K562 (cell line): Measurements from ENCODE around the gene TRMU. TPM values are rescaled to one million over a fixed set of nuclear protein-coding genes. Genes with fewer than 3 reads are reported as not detected.
A peak's percentile ranks its signal among the peaks of the same experiment; 100 is the strongest.

ENCODE experiments used
- ATAC-seq: fragments of 200-7000 bp; cut with Tn5 transposase; 3 replicates; pipeline ENCODE4 v1.9.1; 2020; ENCODE audit warnings: moderate library complexity
- BruUV-seq: library from RNA; stranded (reverse); fragments of 400-500 nt; replicated peaks from 2 replicates; lab custom pipeline; 2021; lab: Mats Ljungman, UMichigan
- CTCF ChIA-PET: fragments of 300-600 bp; formaldehyde crosslinking; extraction: SDS; loops from one replicate; lab custom pipeline; 2021; ENCODE audit warnings: low intra/inter-chr PET ratio; lab: Yijun Ruan, JAX
- POLR2A ChIA-PET: fragments of 300-600, 350-650 bp; sonication (Branson Sonifier 250); formaldehyde crosslinking; extraction: SDS; loops from one replicate; lab custom pipeline; 2021; ENCODE audit warnings: antibody characterized with exemption, inconsistent platforms; lab: Yijun Ruan, JAX
- DNase-seq, 4 experiments: peaks; one replicate each; pipeline versions ENCODE4 v3.0.0 to v3.0.0-alpha.2; 2011 to 2018; ENCODE audit warnings: low spot score in 3 of 4, mixed read lengths in 3 of 4; ENCODE audit errors: extremely low read depth in 1 of 4
- FAIRE-seq: peaks from 2 replicates; lab custom pipeline; 2011; peaks lifted over from hg19 to GRCh38; lab: Jason Lieb, UNC
- H2AFZ ChIP-seq: 2 replicates; pipeline ENCODE4 v1.6.0; 2011; ENCODE audit warnings: low read depth, low read length, control low read depth, inconsistent platforms
- H3K27ac ChIP-seq: fragments of 200-600 bp; 3 replicates; pipeline ENCODE4 v1.8.0; 2011; ENCODE audit warnings: low read depth, mild to moderate bottlenecking, control low read depth, inconsistent platforms, low read length, moderate library complexity, mixed read lengths; ENCODE audit errors: extremely low read depth
- H3K27me3 ChIP-seq, 2 experiments: fragments of 300-600 bp in 1 of 2; 2 replicates in 1 of 2; 3 replicates in 1 of 2; pipeline versions ENCODE4 v1.6.0 to v1.8.0; 2011; ENCODE audit warnings: inconsistent platforms in 2 of 2, low read length in 2 of 2, mild to moderate bottlenecking in 1 of 2, mixed read lengths in 1 of 2, moderate library complexity in 1 of 2; ENCODE audit not compliant: control insufficient read depth in 2 of 2, insufficient read depth in 2 of 2
- H3K36me3 ChIP-seq: fragments of 300-600 bp; 3 replicates; pipeline ENCODE4 v1.8.0; 2011; ENCODE audit warnings: mild to moderate bottlenecking, low read length, inconsistent platforms; ENCODE audit not compliant: control insufficient read depth, insufficient read depth
- H3K4me1 ChIP-seq, 2 experiments: fragments of 200-600 bp in 1 of 2; replicated peaks in 1 of 2; 2 replicates in 1 of 2; 3 replicates in 1 of 2; pipeline versions ENCODE4 v1.5.1 to v1.8.0; 2011; ENCODE audit warnings: inconsistent platforms in 2 of 2, low read length in 2 of 2, mild to moderate bottlenecking in 1 of 2, mixed read lengths in 1 of 2, moderate library complexity in 1 of 2; ENCODE audit not compliant: control insufficient read depth in 2 of 2, insufficient read depth in 2 of 2
- H3K4me2 ChIP-seq: 2 replicates; pipeline ENCODE4 v1.6.1; 2011; ENCODE audit warnings: low read length, control low read depth, inconsistent platforms, mixed read lengths; ENCODE audit not compliant: insufficient read depth
- H3K4me3 ChIP-seq: fragments of 200-600 bp; sonication (generic), shearing (Covaris generic); 2 replicates; pipeline ENCODE4 v1.5.1; 2016; ENCODE audit warnings: control low read depth, inconsistent platforms
- H3K79me2 ChIP-seq: fragments of 200-600 bp; 3 replicates; pipeline ENCODE4 v1.8.0; 2011; ENCODE audit warnings: low read length, inconsistent platforms; ENCODE audit not compliant: control insufficient read depth, insufficient read depth
- H3K9ac ChIP-seq, 2 experiments: 2 replicates each; pipeline versions ENCODE4 v1.6.0 to v1.6.1; 2011; ENCODE audit warnings: low read depth in 2 of 2, low read length in 2 of 2, control low read depth in 1 of 2, inconsistent platforms in 1 of 2, mild to moderate bottlenecking in 1 of 2, mixed read lengths in 1 of 2; ENCODE audit not compliant: insufficient read depth in 1 of 2
- H3K9me1 ChIP-seq: one replicate; pipeline ENCODE4 v1.6.0; 2011; ENCODE audit warnings: inconsistent platforms, mild to moderate bottlenecking, low read length, moderate library complexity; ENCODE audit not compliant: control insufficient read depth, insufficient read depth
- H3K9me3 ChIP-seq: replicated peaks from 2 replicates; pipeline ENCODE4 v1.5.1; 2011; ENCODE audit warnings: low read depth, low read length, inconsistent platforms; ENCODE audit not compliant: control insufficient read depth, insufficient read depth
- H4K20me1 ChIP-seq: replicated peaks from 2 replicates; pipeline ENCODE4 v1.6.1; 2011; ENCODE audit warnings: low read length, inconsistent platforms, mixed read lengths; ENCODE audit not compliant: control insufficient read depth, insufficient read depth
- CBX2 ChIP-seq: fragments of 200-600 bp; sonication (generic); IDR thresholded peaks from one replicate; pipeline ENCODE4 v1.6.1; 2012; ENCODE audit warnings: mild to moderate bottlenecking, low read length, inconsistent platforms; ENCODE audit not compliant: insufficient read depth, poor library complexity, severe bottlenecking
- CTCF ChIP-seq, 3 experiments: IDR thresholded peaks in 2 of 3; conservative IDR thresholded peaks in 1 of 3; 2 replicates each; pipeline ENCODE4 v1.5.1; 2011 to 2012; ENCODE audit warnings: low read length in 3 of 3, mild to moderate bottlenecking in 3 of 3, control low read depth in 2 of 3, improper control_type of control experiment in 1 of 3, inconsistent platforms in 1 of 3, low read depth in 1 of 3, mixed read lengths in 1 of 3, moderate library complexity in 1 of 3; ENCODE audit not compliant: insufficient read depth in 2 of 3
- ESRRA ChIP-seq: fragments of 450-650 bp; IDR thresholded peaks from 2 replicates; pipeline ENCODE4 v1.6.1; 2014; ENCODE audit warnings: low read depth, mild to moderate bottlenecking, moderate library complexity, borderline replicate concordance
- ZNF644 ChIP-seq: fragments of 200-800 bp; sonication (Bioruptor generic); IDR thresholded peaks from 2 replicates; pipeline ENCODE4 v1.6.1; 2016; ENCODE audit warnings: low read depth, missing genetic modification characterization, missing compliant biosample characterization
- WGBS: fragments of 100-300 bp; shearing (Covaris generic); methylation state at CpG from one replicate; pipeline ENCODE4 v1.1.6; 2016; ENCODE audit warnings: low coverage, mixed read lengths; ENCODE audit not compliant: insufficient coverage; ENCODE audit errors: missing lambda C conversion rate; 5-methylcytosine and 5-hydroxymethylcytosine counted together
- in situ Hi-C: fragments of 300-500 bp; cut with MboI; formaldehyde crosslinking; loops from 4 replicates; pipeline ENCODE4 v1.15.0; 2018; ENCODE audit warnings: inconsistent platforms, mixed read lengths
- intact Hi-C: fragments of 100-400 bp; cut with micrococcal nuclease; formaldehyde crosslinking; loops from 2 replicates; pipeline ENCODE4 v1.14.2; 2022
- polyA plus RNA-seq, 8 experiments: library from polyadenylated mRNA; depleted of rRNA in 4 of 8; stranded (reverse) in 5 of 8; unstranded in 3 of 8; fragments of >200 nt; fragmentation: Nextera tagmentation in 2 of 8; fragmentation: Illumina TruSeq in 1 of 8; extraction: Ambion mirVana in 2 of 8; extraction: Trizol in 1 of 8; gene quantifications; 2 replicates each; pipeline versions ENCODE4 v1.2.1 to v1.2.3, GENCODE V29; 2011 to 2014; ENCODE audit warnings: inconsistent platforms in 1 of 8, missing spikeins in 1 of 8
- total RNA-seq, 7 experiments: library from RNA; depleted of rRNA in 6 of 7; stranded (reverse); fragments of >200 nt in 6 of 7; fragmentation: Illumina TruSeq in 2 of 7; extraction: Trizol in 2 of 7; gene quantifications; 2 replicates each; pipeline versions ENCODE4 v1.2.1 to v1.2.3, GENCODE V29; 2011 to 2021; ENCODE audit warnings: low replicate concordance in 1 of 7

TRMU gene
- total and polyA plus RNA-seq, 9 of the 15 experiments (the other 6 are each of a cell fraction or from before 2014, with no cell fraction given): 2.3 to 49.9 (median 35.3) TPM

DNA sequence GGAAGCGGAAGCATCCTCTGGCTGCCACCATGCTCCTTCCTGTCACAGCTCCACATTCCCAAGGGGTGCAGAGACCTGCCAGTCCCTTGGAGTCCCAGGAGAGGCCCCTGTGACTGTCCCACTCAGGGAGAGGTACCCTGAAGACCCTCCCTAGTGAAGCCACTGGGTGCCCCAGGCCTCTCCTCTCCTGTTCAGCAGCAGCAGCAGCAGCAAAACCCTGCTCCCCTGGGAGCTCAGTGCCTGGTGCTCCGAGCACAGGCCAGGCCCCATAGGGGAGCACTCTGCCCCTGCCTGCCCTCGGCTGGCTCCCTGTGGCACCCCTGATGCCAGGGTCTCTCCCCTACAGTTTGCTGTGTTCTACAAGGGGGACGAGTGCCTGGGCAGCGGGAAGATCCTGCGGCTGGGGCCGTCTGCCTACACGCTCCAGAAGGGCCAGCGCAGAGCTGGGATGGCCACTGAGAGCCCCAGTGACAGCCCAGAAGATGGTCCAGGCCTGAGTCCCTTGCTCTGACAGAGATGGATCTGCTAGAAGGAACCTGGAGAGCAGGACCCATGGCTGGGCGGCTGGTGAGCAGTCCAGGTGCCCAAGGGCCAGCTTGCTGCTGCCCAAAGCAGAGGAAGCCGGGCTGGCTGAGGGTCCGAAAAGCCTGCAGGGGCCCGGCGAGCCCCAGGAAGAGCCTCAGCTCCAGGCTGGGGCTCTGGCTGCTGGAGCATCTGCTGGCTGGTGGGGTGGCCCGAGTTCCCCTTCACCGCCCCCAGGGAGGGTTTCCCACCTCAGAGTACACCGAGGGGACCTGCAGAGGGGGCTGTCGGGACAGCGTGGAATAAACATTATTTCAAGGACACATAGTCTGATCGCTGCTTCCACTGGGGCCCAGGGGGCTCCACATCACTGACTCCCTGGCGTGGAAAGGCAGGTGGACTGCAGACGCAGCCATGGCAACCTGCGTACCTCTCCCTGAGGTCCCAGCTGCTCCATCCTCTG is 21.3 kb downstream of the TRMU start:
- intact Hi-C loops: no loop called here

More for the DNA sequence above, 21.3 kb downstream of the TRMU start:
- peak in 1 of 3 experiments; percentile 8; a peak in 1 of 6 replicates for TF ChIP-seq CTCF (IDR thresholded peaks at IDR 0.05 in 2 of 3, conservative IDR thresholded peaks at IDR 0.05 in 1 of 3; ENCODE audit: insufficient read depth in 2 of 3, low read depth in 1 of 3, low read length in 3 of 3)
- TF ChIP-seq ZNF644 (tag): no peak
- no peak for TF ChIP-seq CBX2
- no peak for TF ChIP-seq ESRRA
- Histone ChIP-seq H3K36me3 (peaks cover 39% of the 10 kb centered on the region; the same call in 2 of the 3 replicates), H3K27me3 (peaks cover 2 to 5% of the 10 kb centered on the region in 2 experiments; a peak in 3 of 5 replicates), H3K4me3 (no peak overlapping the region), H3K9me3 (no peaks in the 10 kb centered on the region), H3K4me2 (no peak overlapping the region), H4K20me1 (peaks cover 3% of the 10 kb centered on the region; the same call in 1 of the 2 replicates), H3K79me2 (no peaks in the 10 kb centered on the region), H3K4me1 (peaks cover 0 to 3% of the 10 kb centered on the region in 2 experiments; a peak in 2 of 5 replicates), H3K27ac (no peak overlapping the region), H2AFZ (no peak overlapping the region), H3K9me1 (no peaks in the 10 kb centered on the region), H3K9ac (no peak overlapping the region)
- ATAC-seq (no peak; the same call in 2 of the 3 replicates), FAIRE-seq (no peak), DNase-seq (no peak)
- 74% methylated on average over 8 of the region's 23 CpGs for WGBS
- ChIA-PET POLR2A (interaction anchor here (0.6 to 1.0 kb wide), 2 partner anchors 11 to 170 kb away, joined by 3 read pairs; no protein-coding TSS in a partner anchor), CTCF (interaction anchor here (0.5 to 0.6 kb wide), 2 partner anchors 34 to 184 kb away, joined by 3 read pairs; no protein-coding TSS in a partner anchor)
- in situ Hi-C loops: no loop called here
- BruUV-seq: no TSS peak
